ENCODE measurements around the gene CLIP2. TPM values are rescaled to one million over a fixed set of nuclear protein-coding genes. Genes with fewer than 3 reads are reported as not detected.

CLIP2 gene
- total RNA-seq, 1 experiment from 2014 or later, result 37.9 TPM

GRCh38 chr7:74290981-74291441 lies 1.8 kb downstream of the CLIP2 start:
- Histone ChIP-seq H3K27me3 (ENCODE audit: insufficient read depth, low read depth) (no peaks in the 10 kb centered on the region), H3K79me2 (ENCODE audit: low read depth) (peaks cover 10% of the 10 kb centered on the region; the same call in 1 of the 2 replicates), H4K20me1 (ENCODE audit: insufficient read depth) (no peaks in the 10 kb centered on the region; the same call in 1 of the 2 replicates), H3K4me1 (replicated peaks; ENCODE audit: insufficient read depth) (peaks cover 32% of the 10 kb centered on the region), H3K36me3 (ENCODE audit: low read depth) (no peaks in the 10 kb centered on the region), H3F3A (ENCODE audit: insufficient read depth, low read depth) (peaks cover 19% of the 10 kb centered on the region; the same call in 1 of the 2 replicates), H3K4me2 (peak overlapping the region; percentile 92), H2AFZ (no peak overlapping the region), H3K27ac (no peak overlapping the region), H3K9me3 (ENCODE audit: insufficient read depth, low read depth) (no peaks in the 10 kb centered on the region), H3K4me3 (no peak overlapping the region; the same call in 1 of the 2 replicates), H3K9me2 (ENCODE audit: insufficient read depth) (no peaks in the 10 kb centered on the region)
- intact Hi-C loops (cut with micrococcal nuclease; ENCODE audit: unreplicated experiment), result loop anchor here (5.0 kb wide), 1 partner anchor 101 kb away; no protein-coding TSS in a partner anchor
- TF ChIP-seq CTCF (conservative IDR thresholded peaks at IDR 0.05) (no peak), EZH2 (IDR thresholded peaks at IDR 0.05; ENCODE audit: low read depth) (no peak)
- DNase-seq, result no peak
- BruUV-seq (replicated peaks), result no TSS peak
- POLR2A ChIA-PET (ENCODE audit: unreplicated experiment), result no interaction called here
- CTCF ChIA-PET, result no interaction called here

GRCh38 chr7:74291535-74291934 lies 2.3 kb downstream of the CLIP2 start:
- H3K79me2 ChIP-seq (ENCODE audit: low read depth), result peaks cover 10% of the 10 kb centered on the region; the same call in 1 of the 2 replicates
- no peak for DNase-seq
- peaks cover 19% of the 10 kb centered on the region; the same call in 1 of the 2 replicates for H3F3A ChIP-seq (ENCODE audit: insufficient read depth, low read depth)
- H3K27me3 ChIP-seq (ENCODE audit: insufficient read depth, low read depth), result no peaks in the 10 kb centered on the region
- BruUV-seq (replicated peaks), result TSS peak; percentile 14
- intact Hi-C loops (cut with micrococcal nuclease; ENCODE audit: unreplicated experiment), result loop anchor here (5.0 kb wide), 1 partner anchor 101 kb away; no protein-coding TSS in a partner anchor
- no peaks in the 10 kb centered on the region for H3K36me3 ChIP-seq (ENCODE audit: low read depth)
- no peaks in the 10 kb centered on the region for H3K9me3 ChIP-seq (ENCODE audit: insufficient read depth, low read depth)
- no peaks in the 10 kb centered on the region; the same call in 1 of the 2 replicates for H4K20me1 ChIP-seq (ENCODE audit: insufficient read depth)
- no peaks in the 10 kb centered on the region for H3K9me2 ChIP-seq (ENCODE audit: insufficient read depth)
- ChIA-PET POLR2A (ENCODE audit: unreplicated experiment) (no interaction called here), CTCF (no interaction called here)
- H3K4me3 ChIP-seq, result no peak overlapping the region
- H3K4me1 ChIP-seq (replicated peaks; ENCODE audit: insufficient read depth), result peaks cover 32% of the 10 kb centered on the region
- H3K4me2 ChIP-seq, result no peak overlapping the region
- no peak overlapping the region for H3K27ac ChIP-seq
- TF ChIP-seq CTCF (conservative IDR thresholded peaks at IDR 0.05) (no peak), EZH2 (IDR thresholded peaks at IDR 0.05; ENCODE audit: low read depth) (no peak)
- no peak overlapping the region for H2AFZ ChIP-seq

- POLR2A ChIA-PET (ENCODE audit: unreplicated experiment), result no interaction called here
- Histone ChIP-seq H3K36me3 (ENCODE audit: low read depth) (no peaks in the 10 kb centered on the region), H3K27ac (no peak overlapping the region), H4K20me1 (ENCODE audit: insufficient read depth) (no peaks in the 10 kb centered on the region; the same call in 1 of the 2 replicates), H3K27me3 (ENCODE audit: insufficient read depth, low read depth) (no peaks in the 10 kb centered on the region), H3F3A (ENCODE audit: insufficient read depth, low read depth) (peaks cover 7% of the 10 kb centered on the region; the same call in 1 of the 2 replicates), H3K4me3 (no peak overlapping the region), H3K9me2 (ENCODE audit: insufficient read depth) (no peaks in the 10 kb centered on the region), H3K79me2 (ENCODE audit: low read depth) (peaks cover 10% of the 10 kb centered on the region; the same call in 1 of the 2 replicates), H3K4me1 (replicated peaks; ENCODE audit: insufficient read depth) (peaks cover 19% of the 10 kb centered on the region), H3K4me2 (no peak overlapping the region), H2AFZ (no peak overlapping the region), H3K9me3 (ENCODE audit: insufficient read depth, low read depth) (no peaks in the 10 kb centered on the region)
- TF ChIP-seq CTCF (conservative IDR thresholded peaks at IDR 0.05) (no peak), EZH2 (IDR thresholded peaks at IDR 0.05; ENCODE audit: low read depth) (no peak)
- CTCF ChIA-PET, result no interaction called here
- no peak for DNase-seq
- intact Hi-C loops (cut with micrococcal nuclease; ENCODE audit: unreplicated experiment), result loop anchor here (5.0 kb wide), 1 partner anchor 99 kb away; no protein-coding TSS in a partner anchor
- no TSS peak for BruUV-seq (replicated peaks)
Observed at GRCh38 chr7:74292757-74293576, 3.8 kb downstream of the CLIP2 start.

Data from PC-9 (cell line).